Body of pancreas (tissue), 4 donors: ENCODE results near the gene TBL1X. TPM values are rescaled to one million over a fixed set of nuclear protein-coding genes. Genes with fewer than 3 reads are reported as not detected.

Experiments used
- ATAC-seq: fragments of 150-250 bp; one replicate; pipeline ENCODE4 v1.9.1; 2016
- DNase-seq, 4 donors: peaks; one replicate each; pipeline ENCODE4 v3.0.0-alpha.2; 2019
- H3K27ac ChIP-seq, 4 donors: fragments of 200-600 bp; sonication (generic); 1 replicate in 3 of 4; 2 replicates in 1 of 4; pipeline versions ENCODE4 v1.5.1 to v1.6.1; 2016 to 2019; ENCODE audit warnings: mild to moderate bottlenecking in 1 of 4, mixed read lengths in 1 of 4, moderate library complexity in 1 of 4
- H3K27me3 ChIP-seq, 2 donors: fragments of 200-600 bp; sonication (generic); one replicate each; pipeline ENCODE4 v1.6.0; 2016; ENCODE audit warnings: mild to moderate bottlenecking in 1 of 2
- H3K36me3 ChIP-seq, 2 donors: fragments of 200-600 bp; sonication (generic); replicated peaks in 1 of 2; 2 replicates each; pipeline ENCODE4 v1.5.1; 2016; ENCODE audit warnings: low read depth in 2 of 2; ENCODE audit not compliant: insufficient read depth in 1 of 2
- H3K4me1 ChIP-seq: fragments of 200-600 bp; sonication (generic); one replicate; pipeline ENCODE4 v1.6.0; 2016
- H3K4me3 ChIP-seq, 2 donors: fragments of 200-600 bp; sonication (generic); 1 replicate in 1 of 2; 2 replicates in 1 of 2; pipeline ENCODE4 v1.5.1; 2016 to 2019
- H3K9me3 ChIP-seq, 3 donors: fragments of 200-600 bp; sonication (generic); 1 replicate in 2 of 3; 2 replicates in 1 of 3; pipeline ENCODE4 v1.5.1; 2016
- POLR2A ChIP-seq, 3 donors: fragments of 450-650 bp; IDR thresholded peaks; one replicate each; pipeline ENCODE4 v1.6.1; 2016; ENCODE audit warnings: antibody characterized with exemption in 3 of 3, mild to moderate bottlenecking in 2 of 3
- WGBS, 2 donors: methylation state at CpG; one replicate each; pipeline ENCODE4 v1.1.5; 2017; 5-methylcytosine and 5-hydroxymethylcytosine counted together
- intact Hi-C: fragments of 100-400 bp; cut with DNase I; formaldehyde crosslinking; loops from one replicate; pipeline ENCODE4 v1.15.1; 2023
- total RNA-seq, 2 donors: library from RNA; depleted of rRNA; stranded (reverse); fragments of >200 nt; gene quantifications; one replicate each; pipeline ENCODE4 v1.1.0, GENCODE V29; 2016
- TF ChIP-seq, protein P1 (sequence below), 7 experiments: fragments of 450-650 bp in 4 of 7; fragments of 200-600 bp in 3 of 7; sonication (generic) in 3 of 7; IDR thresholded peaks; one replicate each; pipeline ENCODE4 v1.5.1; 2016 to 2019; ENCODE audit warnings: antibody characterized with exemption in 7 of 7

Gene TBL1X
- total RNA-seq, 2 donors from 2014 or later, result 7.9 to 16.3 TPM

DNA sequence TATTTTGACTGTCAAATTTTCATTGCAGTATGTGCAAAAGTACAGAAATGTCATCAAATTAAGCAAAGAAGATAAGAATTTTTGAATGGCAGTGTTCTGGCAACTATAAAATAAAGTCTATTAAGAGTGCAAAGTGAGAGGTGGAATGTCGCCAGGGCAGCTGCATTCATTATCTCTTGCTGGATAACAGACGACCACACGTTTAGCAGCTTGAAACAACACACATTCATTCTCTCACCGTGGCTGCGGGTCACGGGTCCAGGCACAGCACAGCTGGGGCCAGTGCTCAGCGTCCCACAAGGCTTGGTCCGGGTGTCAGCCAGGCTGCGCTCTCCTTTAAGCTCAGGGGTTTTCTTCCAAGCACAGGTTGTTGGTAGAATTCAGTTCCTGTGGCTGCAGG, 186.9 kb downstream of the TBL1X start:
- no peak for DNase-seq
- intact Hi-C loops, result no loop called here
- no peaks in the 10 kb centered on the region for H3K36me3 ChIP-seq
- H3K27ac ChIP-seq, result no peak overlapping the region
- H3K4me3 ChIP-seq, result no peak overlapping the region
- no peaks in the 10 kb centered on the region for H3K27me3 ChIP-seq
- ATAC-seq, result no peak
- H3K4me1 ChIP-seq, result peaks cover 7% of the 10 kb centered on the region
- 18 to 48% methylated on average over 6 to 8 of the region's 9 CpGs for WGBS, 2 donors
- TF ChIP-seq, protein P1, sequence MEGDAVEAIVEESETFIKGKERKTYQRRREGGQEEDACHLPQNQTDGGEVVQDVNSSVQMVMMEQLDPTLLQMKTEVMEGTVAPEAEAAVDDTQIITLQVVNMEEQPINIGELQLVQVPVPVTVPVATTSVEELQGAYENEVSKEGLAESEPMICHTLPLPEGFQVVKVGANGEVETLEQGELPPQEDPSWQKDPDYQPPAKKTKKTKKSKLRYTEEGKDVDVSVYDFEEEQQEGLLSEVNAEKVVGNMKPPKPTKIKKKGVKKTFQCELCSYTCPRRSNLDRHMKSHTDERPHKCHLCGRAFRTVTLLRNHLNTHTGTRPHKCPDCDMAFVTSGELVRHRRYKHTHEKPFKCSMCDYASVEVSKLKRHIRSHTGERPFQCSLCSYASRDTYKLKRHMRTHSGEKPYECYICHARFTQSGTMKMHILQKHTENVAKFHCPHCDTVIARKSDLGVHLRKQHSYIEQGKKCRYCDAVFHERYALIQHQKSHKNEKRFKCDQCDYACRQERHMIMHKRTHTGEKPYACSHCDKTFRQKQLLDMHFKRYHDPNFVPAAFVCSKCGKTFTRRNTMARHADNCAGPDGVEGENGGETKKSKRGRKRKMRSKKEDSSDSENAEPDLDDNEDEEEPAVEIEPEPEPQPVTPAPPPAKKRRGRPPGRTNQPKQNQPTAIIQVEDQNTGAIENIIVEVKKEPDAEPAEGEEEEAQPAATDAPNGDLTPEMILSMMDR (IDR thresholded peaks at IDR 0.05), result no peak
- TF ChIP-seq POLR2A (IDR thresholded peaks at IDR 0.05), result no peak
- no peaks in the 10 kb centered on the region for H3K9me3 ChIP-seq

DNA sequence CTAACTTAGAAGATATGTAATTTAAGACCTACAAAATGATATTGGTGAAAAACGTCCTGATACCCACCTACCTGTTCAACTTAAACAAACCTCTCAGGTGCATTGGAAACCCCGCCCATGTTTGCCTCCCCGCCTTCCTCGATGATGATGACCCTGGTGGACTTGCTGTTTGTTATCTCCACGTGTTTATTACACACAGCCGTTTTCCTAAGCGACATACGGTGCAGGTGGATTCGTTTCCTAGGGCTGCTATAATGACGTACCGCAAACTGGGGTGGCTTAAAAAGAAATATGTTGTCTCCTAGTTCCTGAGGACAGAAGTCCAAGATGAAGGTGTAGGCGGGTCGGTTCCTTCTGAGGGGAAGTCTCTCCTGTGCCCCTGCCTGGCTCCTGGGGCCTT, 190.1 kb downstream of the TBL1X start:
- ATAC-seq, result no peak
- Histone ChIP-seq H3K4me3 (no peak overlapping the region), H3K27ac (no peak overlapping the region), H3K27me3 (no peaks in the 10 kb centered on the region), H3K4me1 (peaks cover 7% of the 10 kb centered on the region), H3K9me3 (no peaks in the 10 kb centered on the region), H3K36me3 (no peaks in the 10 kb centered on the region)
- no peak for DNase-seq
- intact Hi-C loops, result no loop called here
- WGBS, 2 donors, result 93 to 95% methylated on average over 12 to 13 of the region's 13 CpGs
- no peak for TF ChIP-seq POLR2A (IDR thresholded peaks at IDR 0.05)
- TF ChIP-seq, protein P1 (IDR thresholded peaks at IDR 0.05), result no peak

DNA sequence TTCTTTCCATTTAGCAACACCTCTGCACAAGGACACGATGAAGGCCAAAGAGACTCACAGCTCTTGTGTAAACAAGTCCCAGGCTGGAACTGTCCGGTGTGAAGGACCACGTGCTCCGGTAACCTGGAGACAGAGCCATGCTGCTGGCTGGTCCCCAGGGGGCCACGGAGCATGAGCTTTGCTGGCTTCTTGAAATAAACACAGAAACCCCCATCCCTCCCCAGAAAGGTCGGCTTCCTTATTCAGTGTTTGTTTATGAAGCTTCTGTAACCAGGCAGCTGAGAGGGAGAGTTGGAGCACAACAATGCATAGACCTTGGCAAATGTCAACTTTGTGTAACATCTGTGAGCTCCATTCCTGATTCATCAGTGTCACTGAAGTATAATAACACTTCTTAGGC, 191.4 kb downstream of the TBL1X start:
- Histone ChIP-seq H3K27ac (no peak overlapping the region), H3K4me1 (peaks cover 7% of the 10 kb centered on the region), H3K36me3 (no peaks in the 10 kb centered on the region), H3K27me3 (no peaks in the 10 kb centered on the region), H3K4me3 (no peak overlapping the region), H3K9me3 (no peaks in the 10 kb centered on the region)
- peak in 3 of 4 donors; percentile 13 to 40 (median 35) for DNase-seq
- TF ChIP-seq, protein P1 (IDR thresholded peaks at IDR 0.05), result no peak
- no peak for TF ChIP-seq POLR2A (IDR thresholded peaks at IDR 0.05)
- intact Hi-C loops, result no loop called here
- ATAC-seq, result peak; percentile 70
- 27% methylated on average over 6 of the region's 6 CpGs; no CpG with 5 or more reads in 1 of the 2 donors for WGBS, 2 donors

DNA sequence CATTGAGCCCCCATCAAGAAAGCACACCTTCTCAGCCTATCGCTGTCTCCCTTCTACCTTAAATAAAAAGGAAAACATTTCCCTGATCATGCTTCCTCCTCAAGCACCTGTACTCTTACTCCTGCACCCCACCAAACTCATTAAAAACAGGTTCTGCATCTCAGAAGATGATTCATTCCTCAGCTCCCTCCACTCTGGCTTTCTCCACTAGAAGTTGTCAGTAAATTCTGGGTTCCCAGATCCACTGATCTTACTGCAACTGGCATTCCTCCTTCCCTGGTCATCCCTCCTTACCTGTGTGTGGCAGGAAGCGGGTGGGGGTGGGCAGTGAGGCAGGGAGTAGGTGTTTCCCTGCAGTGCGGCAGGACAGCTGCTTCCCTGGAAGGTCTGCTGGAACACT, 192.0 kb downstream of the TBL1X start:
- intact Hi-C loops, result no loop called here
- H3K36me3 ChIP-seq, result no peaks in the 10 kb centered on the region
- no peaks in the 10 kb centered on the region for H3K9me3 ChIP-seq
- TF ChIP-seq POLR2A (IDR thresholded peaks at IDR 0.05), result no peak
- TF ChIP-seq, protein P1 (IDR thresholded peaks at IDR 0.05), result no peak
- no peak overlapping the region for H3K27ac ChIP-seq
- H3K4me1 ChIP-seq, result peaks cover 7% of the 10 kb centered on the region
- H3K4me3 ChIP-seq, result no peak overlapping the region
- 61 to 93% methylated on average over 3 of the region's 3 CpGs for WGBS, 2 donors
- DNase-seq (no peak), ATAC-seq (no peak)
- no peaks in the 10 kb centered on the region for H3K27me3 ChIP-seq

DNA sequence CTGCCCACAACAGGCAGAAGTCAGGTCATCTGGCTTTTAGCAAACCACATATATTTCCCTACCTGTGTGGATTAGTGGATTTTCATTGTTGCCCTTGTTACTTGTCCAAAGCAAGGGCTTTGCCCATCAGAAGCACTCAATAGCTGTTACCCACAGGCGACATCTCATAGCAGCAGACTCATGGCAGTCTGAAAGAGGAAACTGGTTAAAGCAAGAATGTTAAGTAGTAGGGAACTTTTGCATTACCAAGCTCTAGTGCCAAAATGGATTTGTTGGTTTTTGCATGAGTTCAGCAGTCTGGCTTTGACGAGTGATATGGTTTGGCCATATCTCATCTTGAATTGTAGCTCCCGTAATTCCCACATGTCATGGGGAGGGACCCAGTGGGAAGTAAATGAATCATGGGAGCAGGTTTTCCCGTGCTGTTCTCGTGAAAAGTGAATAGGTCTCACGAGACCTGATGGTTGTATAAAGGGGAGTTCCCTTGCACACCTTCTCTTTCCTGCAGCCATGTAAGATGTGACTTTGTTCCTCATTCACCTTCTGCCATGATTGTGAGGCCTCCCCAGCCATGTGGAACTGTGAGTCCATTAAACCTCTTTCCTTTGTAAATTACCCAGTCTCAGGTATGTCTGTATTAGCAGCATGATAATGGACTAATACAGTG, 192.9 kb downstream of the TBL1X start:
- no peak for DNase-seq
- intact Hi-C loops, result no loop called here

More for the DNA sequence above, 192.9 kb downstream of the TBL1X start:
- H3K4me3 ChIP-seq, result no peak overlapping the region
- TF ChIP-seq, protein P1 (IDR thresholded peaks at IDR 0.05), result no peak
- TF ChIP-seq POLR2A (IDR thresholded peaks at IDR 0.05), result no peak
- H3K27me3 ChIP-seq, result no peaks in the 10 kb centered on the region
- H3K4me1 ChIP-seq, result peaks cover 7% of the 10 kb centered on the region
- 82 to 96% methylated on average over 3 to 4 of the region's 6 CpGs for WGBS, 2 donors
- H3K9me3 ChIP-seq, result no peaks in the 10 kb centered on the region
- ATAC-seq, result no peak
- H3K36me3 ChIP-seq, result no peaks in the 10 kb centered on the region
- H3K27ac ChIP-seq, result no peak overlapping the region
